GM19324 (cell line): ENCODE data around the gene SLC25A51.

Experiments
- ATAC-seq: cut with Tn5 transposase; IDR thresholded peaks from one replicate; pipeline ENCODE4 v1.9.1; 2021; ENCODE audit warnings: mild to moderate bottlenecking, moderate library complexity; ENCODE audit not compliant: unreplicated experiment, low FRiP score

Gene SLC25A51

DNA sequence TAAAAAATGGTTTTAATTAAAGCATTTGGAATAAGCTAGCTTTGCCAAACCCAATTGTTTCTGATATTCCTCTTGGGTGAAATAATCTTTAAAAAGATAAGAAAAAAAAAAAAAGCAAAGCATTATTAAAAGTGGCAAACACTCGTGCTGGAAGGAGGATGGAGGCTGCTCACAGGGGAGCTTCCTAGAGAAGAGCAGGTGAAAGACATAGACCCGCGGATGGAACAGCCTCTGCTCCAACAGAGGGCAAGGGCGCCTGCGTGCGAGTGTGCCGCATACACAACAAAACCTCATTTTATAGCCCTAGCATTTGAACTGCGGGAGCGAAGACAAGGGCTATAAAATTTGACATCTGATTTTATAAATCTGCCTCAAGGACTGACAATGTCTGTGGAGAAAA is 33.4 kb upstream of the SLC25A51 start:
- ATAC-seq = no peak

DNA sequence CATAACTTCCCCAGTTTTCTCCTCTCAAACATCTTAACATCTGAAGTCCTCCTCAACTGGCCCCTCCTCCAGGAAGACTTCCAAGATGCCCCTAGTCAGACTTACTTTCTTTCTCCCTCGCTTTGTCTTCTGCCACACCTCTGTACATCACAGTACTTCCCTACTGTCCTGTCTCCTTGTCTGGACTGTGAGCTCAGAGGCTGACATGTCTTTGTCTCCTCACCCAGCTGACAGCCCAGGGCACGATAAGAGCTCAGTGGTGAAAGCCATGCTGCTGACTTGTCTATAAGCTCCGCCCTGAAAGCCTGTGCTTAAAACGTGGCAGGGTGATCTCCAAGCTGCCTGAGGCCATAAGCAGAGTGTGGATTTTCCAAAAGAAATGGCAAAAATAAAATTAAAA is 33.0 kb upstream of the SLC25A51 start:
- ATAC-seq = no peak

DNA sequence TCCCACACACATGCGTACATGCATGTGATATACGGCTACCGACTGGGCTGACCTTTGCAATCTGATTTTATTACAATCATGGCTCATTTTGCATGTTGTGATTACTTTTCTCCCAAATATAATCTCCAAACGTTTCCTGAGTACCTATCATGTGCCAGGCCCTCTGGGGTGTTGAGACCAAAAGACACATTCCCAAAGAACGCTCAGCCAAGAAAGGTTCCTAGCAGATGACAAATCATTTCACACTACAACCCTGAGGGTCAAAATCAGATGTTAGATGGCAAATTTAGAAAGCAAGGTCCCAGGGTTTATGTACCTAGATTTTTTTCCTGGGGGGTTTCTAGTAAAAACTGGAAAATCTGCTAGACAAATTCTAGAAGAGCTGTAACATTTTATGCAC is 32.4 kb upstream of the SLC25A51 start:
- ATAC-seq = no peak

DNA sequence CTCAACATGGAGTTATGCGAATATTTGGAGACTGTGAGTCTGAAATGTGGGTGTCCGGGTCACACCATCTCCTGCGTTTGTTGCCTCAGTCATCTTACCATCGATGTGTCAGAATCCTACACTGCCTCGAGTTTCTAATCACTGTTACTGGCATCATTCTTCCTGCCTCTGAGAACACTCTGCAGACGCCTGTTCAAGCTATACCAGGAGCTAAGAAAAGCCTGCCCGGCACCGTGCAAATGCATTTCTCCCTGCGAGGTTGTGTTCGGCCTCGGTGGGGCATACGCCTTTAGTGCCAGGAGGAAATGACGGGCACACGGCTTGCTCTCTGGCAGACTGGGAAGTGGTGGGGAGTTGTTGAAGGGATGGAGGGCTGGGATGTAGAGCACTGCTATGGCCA is 31.2 kb upstream of the SLC25A51 start:
- no peak for ATAC-seq

DNA sequence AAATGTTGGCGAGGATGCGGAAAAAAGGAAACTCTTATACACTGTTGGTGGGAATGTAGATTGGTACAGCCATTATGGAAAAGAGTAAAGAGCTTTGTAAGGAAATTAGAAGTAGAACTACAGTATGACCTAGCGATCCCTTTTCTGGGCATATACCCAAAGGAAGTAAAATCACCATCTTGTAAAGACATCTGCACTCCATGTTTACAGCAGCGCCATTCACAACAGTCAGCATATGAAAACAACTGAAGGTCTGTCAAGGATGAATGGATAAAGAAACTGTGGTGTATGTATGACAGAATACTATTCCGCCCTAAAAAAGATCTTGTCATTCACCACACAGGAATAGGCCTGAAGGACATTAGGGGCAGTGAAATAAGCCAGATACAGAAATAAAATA is 27.7 kb upstream of the SLC25A51 start:
- ATAC-seq = no peak

DNA sequence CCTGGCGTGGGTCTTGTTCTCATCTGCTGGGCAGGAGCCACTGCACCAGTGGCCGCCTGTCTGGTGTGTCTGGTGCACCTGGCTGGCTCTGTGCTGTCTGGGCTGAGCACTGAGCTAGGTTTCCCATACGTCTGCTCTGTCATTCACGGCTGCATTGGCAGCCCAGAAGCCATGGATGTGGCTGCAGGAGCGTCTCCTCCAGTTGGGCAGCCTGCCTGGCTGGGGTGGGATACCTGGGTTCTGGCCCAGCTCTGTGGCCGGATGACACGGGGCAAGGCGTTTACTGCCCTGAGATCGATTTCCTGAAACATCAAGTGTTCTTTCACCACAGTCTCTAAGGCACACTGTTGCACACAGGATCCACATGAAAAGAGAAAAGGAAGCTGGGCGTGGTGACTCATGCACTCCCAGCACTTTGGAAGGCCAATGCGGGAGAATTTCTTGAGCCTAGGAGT is 25.5 kb upstream of the SLC25A51 start:
- no peak for ATAC-seq

DNA sequence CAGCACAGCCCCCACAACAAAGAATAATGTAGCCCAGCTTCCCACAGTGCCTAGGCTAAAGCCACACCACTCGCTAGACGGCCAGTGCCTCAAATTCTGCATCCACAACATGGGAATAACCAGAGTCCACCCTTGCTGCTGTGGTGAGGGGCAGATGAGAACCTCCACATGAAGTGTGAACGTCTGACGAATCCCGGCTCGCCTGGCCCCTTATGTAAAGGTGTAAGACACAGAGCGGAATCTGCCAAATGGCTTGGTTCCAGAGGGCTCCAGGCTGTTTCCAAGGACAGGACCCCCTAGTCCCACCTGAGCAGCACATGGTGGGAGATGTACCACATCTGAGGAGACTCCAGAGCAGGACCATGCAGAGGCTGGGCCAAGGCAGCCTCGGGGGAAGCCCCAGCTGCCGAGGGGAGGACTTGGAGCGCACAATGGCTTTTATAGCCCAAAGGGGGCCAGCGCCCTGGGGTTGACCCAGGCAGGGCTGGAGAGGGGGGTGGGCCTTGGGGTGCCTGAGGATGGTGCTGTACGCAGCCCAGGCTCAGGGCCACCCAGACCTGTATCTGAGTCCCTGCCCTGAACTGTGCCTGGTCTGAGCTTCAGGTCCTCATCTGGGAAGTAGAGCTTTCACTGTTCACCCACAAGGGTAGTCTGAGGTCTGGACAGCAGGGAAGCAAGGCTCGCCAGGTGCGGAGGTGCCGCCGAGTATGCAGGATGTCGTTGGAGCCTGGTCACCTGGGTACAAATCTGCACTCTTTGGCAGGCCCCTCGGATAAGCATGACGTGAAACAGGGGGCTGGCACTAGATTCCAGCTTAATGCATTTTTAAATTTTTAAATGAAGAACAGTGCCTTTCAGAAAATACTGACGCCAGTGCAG is 24.9 kb upstream of the SLC25A51 start:
- ATAC-seq = no peak

DNA sequence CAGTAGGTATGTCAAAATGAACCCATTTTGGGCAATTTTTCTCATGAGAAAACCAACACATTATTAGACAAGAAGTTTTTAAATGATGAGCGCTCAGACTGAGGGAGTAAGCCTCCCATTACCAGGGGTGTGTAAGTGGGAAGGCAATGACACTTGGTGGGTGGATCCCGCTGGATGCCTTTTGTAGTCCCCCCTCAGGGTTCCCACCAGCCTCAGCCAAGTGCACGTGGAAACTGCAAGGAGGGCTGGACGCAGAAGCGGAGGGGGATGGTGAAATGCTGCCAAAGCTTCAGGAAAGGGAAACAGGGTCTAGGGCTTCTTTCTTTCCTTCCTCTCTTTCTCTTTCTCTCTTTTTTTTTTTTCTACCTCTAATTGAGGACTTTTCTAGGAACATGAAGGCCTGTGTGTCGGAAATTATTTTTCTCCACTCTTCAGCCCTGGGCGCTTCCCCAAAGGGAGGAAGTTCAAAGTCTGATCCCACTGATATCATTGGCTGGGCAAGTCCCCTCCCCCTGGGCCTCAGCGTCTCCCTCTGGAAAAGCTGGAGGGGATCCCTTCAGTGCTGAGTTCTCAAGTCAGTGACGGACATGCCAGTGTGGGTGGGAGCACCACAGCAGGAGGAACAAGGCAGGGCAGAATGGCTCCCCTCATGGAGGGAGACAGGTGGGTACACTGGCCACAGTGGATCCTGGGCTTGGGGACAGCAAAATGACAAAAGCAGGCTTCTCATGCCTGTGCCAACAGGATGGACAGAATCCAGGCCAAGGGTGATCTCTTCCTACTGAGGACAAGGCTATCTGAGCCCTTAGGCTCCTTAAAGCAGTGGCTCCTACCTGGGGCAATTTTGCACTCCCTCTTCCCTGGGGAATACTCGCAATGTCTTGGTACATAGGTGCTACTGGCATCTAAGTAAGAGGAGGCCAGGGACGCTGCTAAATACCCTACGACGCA is 23.9 kb upstream of the SLC25A51 start:
- ATAC-seq = no peak

DNA sequence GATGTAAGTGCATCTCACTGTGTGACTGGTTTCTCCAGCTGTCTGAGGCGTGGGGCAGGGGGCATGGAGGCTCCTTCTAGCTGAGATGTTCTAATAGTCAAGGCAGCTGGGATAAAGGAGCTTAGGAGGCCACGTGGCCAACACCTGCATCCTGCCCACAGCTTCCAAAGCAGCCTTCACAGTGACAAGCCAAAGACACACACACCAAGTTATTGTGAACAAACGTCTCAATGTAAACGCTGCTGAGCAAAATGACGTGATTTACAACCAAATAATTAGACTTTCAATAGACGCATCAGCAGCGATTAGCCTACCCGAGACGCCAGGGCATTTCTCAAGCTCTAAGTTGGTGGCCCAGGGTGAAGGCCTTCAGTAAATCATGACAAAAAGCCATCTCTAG is 23.2 kb upstream of the SLC25A51 start:
- ATAC-seq = no peak

DNA sequence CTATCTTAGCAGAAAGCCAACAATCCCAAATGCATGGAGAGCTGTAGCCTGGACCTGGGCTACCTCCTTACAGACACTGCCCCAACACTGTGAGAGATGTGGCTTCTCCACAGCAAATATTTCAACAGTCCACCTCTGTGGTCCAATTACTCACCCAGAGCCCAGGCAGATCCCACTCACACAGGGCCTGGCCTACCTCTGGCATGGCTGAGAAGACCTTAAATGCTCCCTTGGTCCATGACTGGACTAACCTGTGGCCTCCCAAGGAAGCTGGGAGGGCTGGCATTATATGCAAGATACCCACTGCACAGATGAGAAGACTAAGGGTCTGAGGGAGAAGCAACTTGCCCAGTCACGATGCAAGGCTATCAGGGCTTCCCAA is 22.8 kb upstream of the SLC25A51 start:
- no peak for ATAC-seq

DNA sequence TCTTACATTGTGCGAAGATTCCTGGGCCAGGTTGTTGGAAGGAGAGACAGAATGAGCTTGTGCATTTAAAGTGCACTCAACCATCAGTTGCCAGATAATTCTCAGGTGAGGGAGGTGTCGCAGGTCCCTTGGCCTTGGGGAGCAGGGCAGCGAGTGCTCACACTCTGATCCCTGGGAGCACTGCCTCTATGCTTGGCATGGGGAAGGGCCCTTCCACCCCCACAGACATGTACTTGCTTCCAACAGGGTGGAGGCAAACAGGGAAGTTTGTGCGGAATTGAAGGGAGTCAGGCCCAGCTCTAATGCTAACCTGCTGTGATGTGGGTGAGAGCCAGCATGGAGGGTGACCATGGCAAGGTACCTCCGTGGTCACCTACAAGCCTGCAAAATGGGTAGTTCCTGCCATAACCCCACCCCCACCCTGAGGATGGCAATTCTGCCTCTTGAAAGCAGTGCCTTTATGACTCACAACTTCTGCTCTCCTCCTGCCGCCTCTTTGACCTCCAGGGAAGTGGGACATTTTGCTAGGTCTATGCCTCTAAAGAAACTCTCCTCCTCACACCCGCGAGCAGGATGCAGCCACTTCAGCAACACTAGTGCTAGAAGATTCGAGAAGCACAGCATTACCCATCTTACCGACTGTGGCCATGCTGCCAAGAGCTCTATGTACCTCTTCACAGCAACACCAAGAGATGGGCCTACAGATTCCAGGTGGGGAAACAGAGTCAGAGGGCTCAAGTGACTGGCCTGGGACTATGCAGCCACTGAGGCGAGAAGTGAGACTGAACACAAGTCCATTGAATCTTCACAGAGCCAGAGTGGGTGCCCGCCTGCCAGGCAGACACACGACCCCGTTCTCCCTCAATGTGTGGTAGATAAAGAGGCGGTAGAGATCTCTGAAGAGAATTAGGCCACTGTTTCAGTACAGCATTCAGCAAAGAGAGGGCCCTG is 22.1 kb upstream of the SLC25A51 start:
- no peak for ATAC-seq

DNA sequence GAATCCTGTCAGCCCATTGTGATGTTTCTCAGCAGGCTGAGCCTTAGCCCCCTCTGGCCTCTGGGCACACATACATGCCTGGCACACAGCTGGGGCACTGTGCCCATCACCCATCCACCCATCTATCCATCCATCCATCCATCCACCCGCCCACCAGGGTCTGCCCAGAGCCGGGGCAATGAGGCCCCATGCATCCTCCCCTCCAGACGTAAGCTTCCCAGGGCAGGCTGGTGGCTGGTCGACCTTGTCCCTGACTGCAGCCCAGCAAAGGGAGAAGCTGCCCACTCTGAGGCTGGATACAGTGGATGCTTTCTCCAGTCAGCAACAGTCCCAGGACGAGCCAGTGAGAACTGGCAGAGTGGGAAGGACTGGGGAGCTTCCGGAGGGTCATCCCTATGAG is 21.1 kb upstream of the SLC25A51 start:
- ATAC-seq = no peak

DNA sequence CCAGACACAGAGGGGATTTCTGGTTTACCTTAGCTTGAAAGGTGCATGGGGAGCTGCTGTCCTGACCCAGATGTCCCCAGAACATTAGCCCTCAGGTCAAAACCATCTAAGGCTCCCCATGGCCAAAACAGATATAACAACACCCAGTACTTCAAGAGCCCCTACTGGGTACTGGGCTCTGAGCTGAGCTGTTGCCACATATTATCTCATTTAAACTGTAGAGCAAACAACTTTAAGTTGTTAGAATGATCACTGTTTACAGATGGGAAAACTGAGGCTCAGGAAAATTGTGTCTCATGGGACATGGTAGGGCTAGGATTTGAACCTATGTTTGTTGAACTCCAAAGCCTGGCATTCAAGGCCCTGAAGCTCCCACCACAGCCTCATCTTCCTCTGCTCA is 20.6 kb upstream of the SLC25A51 start:
- no peak for ATAC-seq

DNA sequence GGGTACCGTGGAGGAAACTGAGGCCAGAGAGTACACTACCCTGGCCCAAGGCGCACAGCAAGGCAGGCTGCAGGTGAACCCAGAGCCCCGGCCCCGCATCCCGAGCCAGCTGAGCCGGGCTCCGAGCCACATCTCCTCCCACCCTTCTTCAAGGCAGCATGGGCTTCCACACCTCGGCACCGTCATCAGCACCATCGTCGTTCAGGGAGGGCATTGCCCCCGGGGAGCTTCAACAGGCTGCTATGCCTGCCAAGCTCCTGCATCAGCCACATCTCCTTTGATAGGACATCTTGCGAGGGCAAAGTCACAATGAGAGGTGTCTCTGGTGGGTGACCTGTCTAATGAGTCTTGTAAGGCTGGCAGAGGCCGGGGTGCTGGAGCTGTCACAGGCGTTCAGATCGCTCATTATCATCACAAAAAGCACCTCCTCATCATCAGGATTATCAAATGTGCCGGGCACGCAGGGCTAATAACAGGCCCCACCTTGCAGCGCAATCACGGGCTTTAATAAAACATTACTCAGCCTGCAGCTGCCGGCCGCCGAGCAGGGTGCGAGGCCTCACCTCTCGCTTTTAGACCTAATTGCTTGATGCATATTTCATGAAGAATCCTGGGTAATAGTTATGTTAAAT is 20.0 kb upstream of the SLC25A51 start:
- ATAC-seq = no peak

DNA sequence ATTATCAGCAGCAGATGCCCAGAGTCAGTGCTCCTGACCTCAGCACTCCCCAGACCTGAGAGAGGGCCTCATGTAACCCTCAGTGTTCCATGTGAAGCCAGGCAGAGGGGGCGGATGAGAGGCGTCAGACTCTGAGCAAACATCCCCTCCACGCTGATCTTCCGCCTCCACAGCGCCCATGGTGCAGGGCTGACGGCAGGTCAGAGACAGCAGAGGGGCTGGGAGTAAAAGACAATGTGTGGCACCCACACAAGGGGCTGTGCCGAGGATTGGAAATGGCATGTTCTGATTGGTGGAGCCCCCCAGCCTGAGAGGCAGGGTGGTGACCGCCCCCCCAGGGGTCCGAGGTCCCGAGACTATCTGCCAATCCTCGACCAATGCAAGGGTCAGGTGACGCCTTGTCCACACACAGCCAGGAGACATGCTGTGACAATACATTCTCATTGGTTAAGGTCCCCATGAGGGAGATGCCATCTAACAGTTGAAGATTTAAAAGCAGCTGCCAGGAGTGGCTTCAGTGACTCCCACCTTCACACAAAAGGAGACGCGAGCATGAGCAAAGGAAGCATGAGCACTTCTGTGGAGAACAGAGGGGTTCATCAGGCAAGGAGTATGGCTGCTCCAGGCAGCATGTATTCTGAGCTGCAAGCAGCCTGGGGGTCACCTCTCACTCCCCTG is 19.3 kb upstream of the SLC25A51 start:
- no peak for ATAC-seq

DNA sequence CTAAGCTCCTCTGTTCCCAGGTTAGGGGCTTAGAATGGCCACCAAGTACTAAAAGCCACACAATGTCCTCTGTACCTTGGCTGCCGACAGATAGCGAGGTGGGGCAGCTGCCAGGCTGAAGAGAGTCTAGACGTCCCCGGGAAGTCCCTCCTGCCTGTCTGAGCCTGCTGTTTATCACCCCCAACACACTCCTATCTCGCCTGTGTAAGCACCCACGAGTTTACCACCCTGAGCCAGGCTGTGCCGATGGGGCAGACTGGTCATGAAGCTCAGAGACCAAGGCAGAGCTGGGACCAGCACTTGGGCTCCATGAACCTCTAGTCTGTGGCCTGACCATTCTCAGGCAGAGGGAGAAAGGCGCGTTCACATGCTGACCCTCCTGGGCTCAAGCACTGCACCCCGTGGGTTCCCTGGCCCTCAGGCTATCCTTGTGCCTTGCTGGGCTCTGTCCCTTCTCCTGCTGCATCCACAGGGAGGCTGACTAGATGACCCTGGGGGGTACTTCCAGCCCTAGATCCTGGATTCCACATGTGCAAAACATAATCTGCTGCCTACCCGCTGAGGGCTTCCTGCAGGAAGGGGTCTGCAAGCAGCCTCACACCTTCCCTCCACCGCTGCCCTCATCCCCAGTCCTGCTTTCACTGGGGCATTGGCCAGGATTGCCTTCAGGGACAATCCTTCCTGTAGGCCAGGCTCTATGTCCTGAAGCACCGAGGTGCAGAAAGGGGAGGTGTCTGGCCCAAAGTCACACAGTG is 18.6 kb upstream of the SLC25A51 start:
- no peak for ATAC-seq

DNA sequence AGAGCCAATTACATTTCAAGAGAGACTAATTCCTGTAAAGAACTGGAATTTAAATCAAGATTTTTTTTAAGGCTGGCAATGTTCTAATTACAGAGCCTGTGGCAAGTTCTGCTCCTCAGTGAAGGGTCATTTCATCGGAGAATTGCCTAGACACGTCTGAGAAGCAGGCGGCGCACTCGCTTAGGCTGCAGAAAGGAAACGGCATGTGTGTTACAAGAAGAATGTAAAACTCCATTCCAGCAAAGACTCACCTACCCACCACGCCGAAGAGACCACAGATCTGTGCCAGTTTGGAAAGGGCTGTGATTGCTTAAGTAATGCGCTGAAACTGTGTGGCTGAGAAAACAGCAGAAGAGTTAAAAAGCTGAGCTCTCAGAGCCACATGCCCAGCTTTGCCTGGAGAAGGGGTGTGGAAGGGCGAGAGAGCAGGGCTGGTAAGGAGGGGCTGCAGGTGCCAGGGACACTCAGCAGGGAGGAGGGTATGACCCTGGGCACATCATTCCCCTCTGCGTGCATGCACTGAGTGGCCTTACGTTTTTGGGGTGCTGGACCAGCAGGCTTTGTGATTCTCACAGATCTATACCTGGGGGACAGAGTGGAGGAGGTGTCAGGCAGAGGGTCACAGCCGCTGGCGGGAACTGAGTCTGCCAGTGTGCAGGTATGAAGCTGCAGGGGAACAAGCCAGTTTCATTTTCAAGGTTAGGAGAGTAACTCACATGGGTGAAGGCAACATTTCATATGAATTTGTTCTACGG is 17.8 kb upstream of the SLC25A51 start:
- ATAC-seq = no peak

DNA sequence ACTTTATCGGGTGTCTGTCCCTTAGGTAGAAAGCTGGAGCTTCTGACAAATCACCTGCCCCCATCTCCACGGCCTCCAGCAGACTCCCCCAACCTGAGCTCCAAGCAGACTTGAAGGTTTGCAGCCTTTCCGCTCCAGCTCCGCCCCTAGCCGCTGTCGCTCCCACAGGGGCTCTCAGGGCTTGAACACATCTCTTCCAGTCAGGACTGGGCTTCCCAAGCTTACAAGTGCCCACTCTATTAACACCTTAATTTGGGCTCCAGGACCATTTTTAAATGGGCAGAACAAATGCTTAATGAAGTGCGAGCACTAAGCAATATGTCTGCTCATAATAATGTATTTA is 17.2 kb upstream of the SLC25A51 start:
- ATAC-seq = no peak
